Prostate gland (tissue), 2 donors: ENCODE data around the gene NRXN2. TPM values are rescaled to one million over a fixed set of nuclear protein-coding genes. Genes with fewer than 3 reads are reported as not detected.

ENCODE experiments used
- DNase-seq: peaks from one replicate; pipeline ENCODE4 v3.0.0-alpha.2; 2019; ENCODE audit warnings: low spot score
- H3K27ac ChIP-seq, 2 donors: fragments of 200-600 bp; sonication (generic); 2 replicates each; pipeline ENCODE4 v1.5.1; 2017 to 2019
- H3K27me3 ChIP-seq: fragments of 200-600 bp; sonication (generic); replicated peaks from 2 replicates; pipeline ENCODE4 v1.5.1; 2019; ENCODE audit not compliant: insufficient read depth
- H3K36me3 ChIP-seq, 2 donors: fragments of 200-600 bp; sonication (generic); 1 replicate in 1 of 2; 2 replicates in 1 of 2; pipeline versions ENCODE4 v1.5.1 to v1.8.1; 2017 to 2019
- H3K4me1 ChIP-seq: fragments of 200-600 bp; sonication (generic); replicated peaks from 2 replicates; pipeline ENCODE4 v1.5.1; 2019
- H3K4me3 ChIP-seq, 2 donors: fragments of 200-600 bp; sonication (generic); 2 replicates each; pipeline ENCODE4 v1.5.1; 2017 to 2019
- H3K9me3 ChIP-seq: fragments of 200-600 bp; sonication (generic); 2 replicates; pipeline ENCODE4 v1.5.1; 2017
- CTCF ChIP-seq, 4 experiments: fragments of 200-600 bp in 2 of 4; fragments of 450-650 bp in 2 of 4; sonication (generic) in 2 of 4; IDR thresholded peaks; 1 replicate in 3 of 4; 2 replicates in 1 of 4; pipeline ENCODE4 v1.5.1; 2016 to 2019; ENCODE audit warnings: antibody characterized with exemption in 4 of 4, mild to moderate bottlenecking in 2 of 4, moderate library complexity in 2 of 4
- POLR2A ChIP-seq: fragments of 450-650 bp; IDR thresholded peaks from one replicate; pipeline ENCODE4 v1.6.1; 2016; ENCODE audit warnings: antibody characterized with exemption, mild to moderate bottlenecking
- POLR2AphosphoS5 ChIP-seq: sonication (generic); formaldehyde crosslinking; IDR thresholded peaks from one replicate; pipeline ENCODE4 v1.6.1; 2017; ENCODE audit warnings: antibody characterized with exemption
- WGBS: methylation state at CpG from one replicate; pipeline ENCODE4 v1.1.5; 2018; 5-methylcytosine and 5-hydroxymethylcytosine counted together
- intact Hi-C: fragments of 100-400 bp; cut with DNase I; formaldehyde crosslinking; loops from one replicate; pipeline ENCODE4 v1.14.2; 2022
- total RNA-seq, 2 donors: library from RNA; depleted of rRNA; stranded (reverse); fragments of >200 nt; gene quantifications; one replicate each; pipeline ENCODE4 v1.1.0, GENCODE V29; 2016

The NRXN2 gene
- total RNA-seq, 2 donors from 2014 or later = 0.46 to 26.8 TPM

GRCh38 chr11:64558065-64558745, 164.8 kb downstream of the NRXN2 start:
- H3K4me1 ChIP-seq = no peaks in the 10 kb centered on the region
- 90% methylated on average over 14 of the region's 14 CpGs for WGBS
- no peak for TF ChIP-seq CTCF (IDR thresholded peaks at IDR 0.05)
- TF ChIP-seq POLR2A = no peak
- no peak for TF ChIP-seq POLR2AphosphoS5
- H3K36me3 ChIP-seq = no peaks in the 10 kb centered on the region
- H3K27me3 ChIP-seq = no peaks in the 10 kb centered on the region
- H3K9me3 ChIP-seq = no peaks in the 10 kb centered on the region
- intact Hi-C loops = no loop called here
- H3K4me3 ChIP-seq = no peak overlapping the region
- H3K27ac ChIP-seq = no peak overlapping the region
- no peak for DNase-seq

- no peak for DNase-seq
- Histone ChIP-seq H3K27me3 (no peaks in the 10 kb centered on the region), H3K27ac (no peak overlapping the region), H3K4me3 (no peak overlapping the region), H3K36me3 (no peaks in the 10 kb centered on the region), H3K9me3 (no peaks in the 10 kb centered on the region), H3K4me1 (no peaks in the 10 kb centered on the region)
- no peak for TF ChIP-seq CTCF (IDR thresholded peaks at IDR 0.05)
- TF ChIP-seq POLR2A = no peak
- no peak for TF ChIP-seq POLR2AphosphoS5
- intact Hi-C loops = no loop called here
- 88% methylated on average over 12 of the region's 12 CpGs for WGBS
These were observed 166.2 kb downstream of the NRXN2 start for GRCh38 chr11:64556721-64557250.

Other genes starting within 250 kb of the NRXN2 start
- not detected for gene SLC22A11, start 167.3 kb downstream of the NRXN2 start, total RNA-seq
- not detected for gene SLC22A12, start 132.0 kb downstream of the NRXN2 start, total RNA-seq
- 10 to 100 TPM; 13.3 to 28.7 TPM for gene RASGRP2, start 20.9 kb upstream of the NRXN2 start, total RNA-seq
- 10 to 100 TPM in 1 of 2 donors, 1 to 10 TPM in 1; 8.0 to 22.4 TPM for gene PYGM, start 36.8 kb upstream of the NRXN2 start, total RNA-seq
- gene SF1, start 55.3 kb upstream of the NRXN2 start, total RNA-seq = 100 to 1,000 TPM; 263 to 409 TPM
- gene MAP4K2, start 80.0 kb upstream of the NRXN2 start, total RNA-seq = 10 to 100 TPM; 10.7 to 35.8 TPM
- gene MEN1, start 87.4 kb upstream of the NRXN2 start, total RNA-seq = 10 to 100 TPM; 27.9 to 45.5 TPM
- gene CDC42BPG, start 121.5 kb upstream of the NRXN2 start, total RNA-seq = 10 to 100 TPM; 17.2 to 24.0 TPM
- gene EHD1, start 155.4 kb upstream of the NRXN2 start, total RNA-seq = 100 to 1,000 TPM in 1 of 2 donors, 10 to 100 TPM in 1; 38.8 to 104 TPM
- gene ATG2A, start 194.0 kb upstream of the NRXN2 start, total RNA-seq = 10 to 100 TPM; 38.4 to 66.1 TPM
- 10 to 100 TPM; 14.1 to 32.6 TPM for gene PPP2R5B, start 201.5 kb upstream of the NRXN2 start, total RNA-seq
- gene GPHA2, start 212.7 kb upstream of the NRXN2 start, total RNA-seq = not detected
- 1 to 10 TPM in 1 of 2 donors, not detected in 1; 7.4 TPM for gene MAJIN, start 248.9 kb upstream of the NRXN2 start, total RNA-seq